IMR-90 (cell line): Measurements from ENCODE around the gene ZBED4. TPM values are rescaled to one million over a fixed set of nuclear protein-coding genes. Genes with fewer than 3 reads are reported as not detected.

Experiments used
- ATAC-seq: fragments of 200-7000 bp; cut with Tn5 transposase; 2 replicates; pipeline ENCODE4 v1.9.1; 2020; ENCODE audit warnings: low read depth, mild to moderate bottlenecking, moderate library complexity
- BruUV-seq: library from RNA; stranded (reverse); fragments of 400-500 nt; replicated peaks from 2 replicates; lab custom pipeline; 2021; lab: Mats Ljungman, UMichigan
- CTCF ChIA-PET: fragments of 300-600 bp; formaldehyde crosslinking; extraction: SDS; loops from one replicate; lab custom pipeline; 2021; ENCODE audit warnings: antibody characterized with exemption; lab: Yijun Ruan, JAX
- POLR2A ChIA-PET: fragments of 300-600 bp; sonication (Branson Sonifier 250); formaldehyde crosslinking; loops from one replicate; lab custom pipeline; 2022; ENCODE audit warnings: antibody characterized with exemption; ENCODE audit not compliant: unreplicated experiment; lab: Charles Lee
- DNase-seq: peaks from one replicate; pipeline ENCODE4 v3.0.0; 2013
- H2AFZ ChIP-seq: replicated peaks from 2 replicates; pipeline ENCODE3; 2013; ENCODE audit warnings: low read length, mild to moderate bottlenecking; ENCODE audit not compliant: poor library complexity
- H2AK5ac ChIP-seq: 2 replicates; pipeline ENCODE4 v1.6.1; 2013; ENCODE audit warnings: low read depth, low read length, inconsistent platforms
- H2AK9ac ChIP-seq: replicated peaks from 2 replicates; pipeline ENCODE3; 2013; ENCODE audit warnings: mild to moderate bottlenecking, low read depth, low read length, moderate library complexity; ENCODE audit not compliant: poor library complexity
- H2BK120ac ChIP-seq: 2 replicates; pipeline ENCODE4 v1.6.1; 2013; ENCODE audit warnings: low read depth, low read length, inconsistent platforms
- H2BK15ac ChIP-seq: 3 replicates; pipeline ENCODE4 v1.6.1; 2013; ENCODE audit warnings: low read depth, low read length, inconsistent platforms
- H2BK20ac ChIP-seq: 2 replicates; pipeline ENCODE4 v1.6.1; 2013; ENCODE audit warnings: low read depth, mild to moderate bottlenecking, inconsistent platforms, low read length, moderate library complexity
- H2BK5ac ChIP-seq: 2 replicates; pipeline ENCODE4 v1.6.1; 2013; ENCODE audit warnings: mild to moderate bottlenecking, low read depth, low read length, inconsistent platforms; ENCODE audit not compliant: poor library complexity, severe bottlenecking
- H3K14ac ChIP-seq: replicated peaks from 2 replicates; pipeline ENCODE4 v1.6.1; 2013; ENCODE audit warnings: low read depth, low read length, inconsistent platforms
- H3K18ac ChIP-seq: 2 replicates; pipeline ENCODE4 v1.6.1; 2013; ENCODE audit warnings: low read depth, low read length, control low read depth
- H3K23ac ChIP-seq: 2 replicates; pipeline ENCODE4 v1.6.1; 2013; ENCODE audit warnings: low read depth, low read length, inconsistent platforms
- H3K27ac ChIP-seq: 2 replicates; pipeline ENCODE4 v1.5.1; 2013; ENCODE audit warnings: mild to moderate bottlenecking, control low read depth, low read length; ENCODE audit not compliant: insufficient read depth
- H3K27me3 ChIP-seq: 2 replicates; pipeline ENCODE4 v1.6.1; 2013; ENCODE audit warnings: low read length; ENCODE audit not compliant: control insufficient read depth, insufficient read depth
- H3K36me3 ChIP-seq: 2 replicates; pipeline ENCODE4 v1.6.1; 2013; ENCODE audit warnings: low read length, mixed read lengths; ENCODE audit not compliant: control insufficient read depth, insufficient read depth
- H3K4ac ChIP-seq: 2 replicates; pipeline ENCODE4 v1.6.1; 2013; ENCODE audit warnings: low read depth, low read length, inconsistent platforms
- H3K4me1 ChIP-seq: 2 replicates; pipeline ENCODE4 v1.6.1; 2013; ENCODE audit warnings: low read length, mixed read lengths; ENCODE audit not compliant: control insufficient read depth, insufficient read depth
- H3K4me2 ChIP-seq: 2 replicates; pipeline ENCODE4 v1.6.1; 2013; ENCODE audit warnings: low read depth, mild to moderate bottlenecking, control low read depth, low read length, moderate library complexity
- H3K4me3 ChIP-seq: 2 replicates; pipeline ENCODE4 v1.5.1; 2013; ENCODE audit warnings: low read depth, mild to moderate bottlenecking, control low read depth, low read length, moderate library complexity; ENCODE audit not compliant: insufficient read depth
- H3K56ac ChIP-seq: 2 replicates; pipeline ENCODE4 v1.6.1; 2013; ENCODE audit warnings: low read length, inconsistent platforms; ENCODE audit not compliant: insufficient read depth; ENCODE audit errors: extremely low read depth
- H3K79me1 ChIP-seq, 2 experiments: 2 replicates each; pipeline ENCODE4 v1.6.1; 2013; ENCODE audit warnings: low read length in 2 of 2, inconsistent platforms in 1 of 2, low read depth in 1 of 2
- H3K9ac ChIP-seq: 2 replicates; pipeline ENCODE4 v1.6.1; 2013; ENCODE audit warnings: low read depth, low read length, control low read depth
- H3K9me1 ChIP-seq: 2 replicates; pipeline ENCODE4 v1.6.1; 2013; ENCODE audit warnings: low read length, inconsistent platforms; ENCODE audit not compliant: insufficient read depth
- H3K9me3 ChIP-seq: 2 replicates; pipeline ENCODE4 v1.6.1; 2013; ENCODE audit warnings: low read length; ENCODE audit not compliant: control insufficient read depth, insufficient read depth
- H4K20me1 ChIP-seq: 2 replicates; pipeline ENCODE4 v1.6.1; 2013; ENCODE audit warnings: low read length, inconsistent platforms; ENCODE audit not compliant: insufficient read depth
- H4K5ac ChIP-seq: 2 replicates; pipeline ENCODE4 v1.6.1; 2013; ENCODE audit warnings: mild to moderate bottlenecking, low read depth, low read length, control low read depth
- H4K8ac ChIP-seq, 2 experiments: 2 replicates each; pipeline ENCODE4 v1.6.1; 2013; ENCODE audit warnings: low read depth in 2 of 2, low read length in 2 of 2, control low read depth in 1 of 2, inconsistent platforms in 1 of 2
- H4K91ac ChIP-seq: 2 replicates; pipeline ENCODE4 v1.6.1; 2013; ENCODE audit warnings: low read depth, low read length, inconsistent platforms; ENCODE audit not compliant: insufficient read depth
- BHLHE40 ChIP-seq: fragments of 150-350 bp; IDR thresholded peaks from 2 replicates; pipeline ENCODE4 v1.6.1; 2016; ENCODE audit warnings: mild to moderate bottlenecking, low read depth, low read length
- MAFK ChIP-seq: IDR thresholded peaks from 2 replicates; pipeline ENCODE4 v1.6.1; 2012; ENCODE audit warnings: low read depth, low read length, improper control_type of control experiment
- MAZ ChIP-seq: IDR thresholded peaks from 2 replicates; pipeline ENCODE4 v1.6.1; 2012; ENCODE audit warnings: low read depth, mild to moderate bottlenecking, low read length, improper control_type of control experiment, moderate library complexity, borderline replicate concordance
- MXI1 ChIP-seq: IDR thresholded peaks from 2 replicates; pipeline ENCODE4 v1.6.1; 2012; ENCODE audit warnings: low read depth, mild to moderate bottlenecking, low read length, moderate library complexity, borderline replicate concordance
- POLR2A ChIP-seq: IDR thresholded peaks from 2 replicates; pipeline ENCODE4 v1.6.1; 2012; ENCODE audit warnings: mild to moderate bottlenecking, low read depth, low read length
- WGBS, 2 experiments: methylation state at CpG; one replicate each; pipeline versions ENCODE4 v1.1.5 to v1.1.7; 2013; ENCODE audit warnings: missing lambda C conversion rate in 2 of 2; ENCODE audit not compliant: insufficient read length in 1 of 2; ENCODE audit errors: extremely low coverage in 2 of 2; 5-methylcytosine and 5-hydroxymethylcytosine counted together
- dilution Hi-C: fragments of 300-500 bp; cut with HindIII; formaldehyde crosslinking; loops from one replicate; pipeline ENCODE4 v1.14.3; 2018; ENCODE audit warnings: low sequenced_read_pairs; ENCODE audit not compliant: unreplicated experiment
- in situ Hi-C: fragments of 300-500 bp; cut with MboI; formaldehyde crosslinking; loops from 3 replicates; pipeline ENCODE4 v1.14.3; 2019; ENCODE audit warnings: low sequenced_read_pairs, inconsistent platforms, mixed read lengths
- intact Hi-C: fragments of 100-400 bp; cut with micrococcal nuclease; formaldehyde crosslinking; loops from 2 replicates; pipeline ENCODE4 v1.10.0; 2022
- polyA plus RNA-seq, 3 experiments: library from polyadenylated mRNA; depleted of rRNA; stranded (reverse); fragments of >200 nt; gene quantifications; 2 replicates each; pipeline ENCODE4 v1.2.3, GENCODE V29; 2012; ENCODE audit warnings: low replicate concordance in 1 of 3
- total RNA-seq: library from RNA; depleted of rRNA; stranded (reverse); fragments of >200 nt; gene quantifications from 2 replicates; pipeline ENCODE4 v1.2.3, GENCODE V29; 2012
- TF ChIP-seq, protein P1 (sequence below): conservative IDR thresholded peaks from 2 replicates; pipeline ENCODE4 v1.5.1; 2012; ENCODE audit warnings: mild to moderate bottlenecking, low read depth, low read length, improper control_type of control experiment

ZBED4 gene
- total and polyA plus RNA-seq, 2 of the 4 experiments (the other 2 are of a cell fraction), result 9.3 to 10.5 TPM

DNA sequence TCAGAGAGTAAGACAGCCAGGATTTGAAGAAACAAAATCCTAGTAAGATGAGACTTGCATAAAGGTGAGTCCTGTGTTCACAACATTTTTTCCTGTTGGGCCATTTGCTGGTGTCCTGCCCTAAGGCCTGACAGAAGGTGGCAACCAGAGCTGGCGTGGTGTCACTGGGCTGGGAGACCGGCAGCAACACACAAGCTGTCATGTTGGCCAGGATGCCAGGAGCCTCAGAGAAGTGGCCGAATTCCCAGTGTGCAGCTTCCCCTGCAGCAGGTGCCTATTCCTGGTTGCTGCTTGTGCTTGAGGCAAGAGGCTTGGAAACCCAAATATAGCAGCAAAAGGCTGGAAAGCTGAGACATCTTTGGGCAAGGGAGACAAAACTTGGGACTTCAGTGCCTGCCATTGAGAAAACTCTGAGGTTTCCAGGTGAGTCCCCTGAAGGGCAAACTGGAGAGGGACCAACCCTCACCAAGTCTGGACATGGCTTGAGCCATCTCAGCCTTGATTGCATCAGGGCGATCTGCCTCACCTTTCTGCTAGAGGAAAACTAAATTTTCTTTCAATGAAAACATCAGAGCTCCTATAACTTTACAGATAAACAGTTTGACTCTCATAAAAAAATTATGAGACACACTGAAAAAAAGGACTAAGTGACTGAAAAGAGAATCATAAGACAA, 38.7 kb downstream of the ZBED4 start:
- no peak overlapping the region for H3K23ac ChIP-seq
- H3K18ac ChIP-seq, result no peak overlapping the region
- ATAC-seq (no peak), DNase-seq (no peak)
- H2BK20ac ChIP-seq, result no peak overlapping the region
- H4K91ac ChIP-seq, result no peak overlapping the region
- no peak overlapping the region for H4K8ac ChIP-seq
- ChIA-PET POLR2A (no interaction called here), CTCF (no interaction called here)
- TF ChIP-seq POLR2A (no peak), BHLHE40 (no peak), MAFK (no peak), MXI1 (no peak), MAZ (no peak)
- TF ChIP-seq, protein P1, sequence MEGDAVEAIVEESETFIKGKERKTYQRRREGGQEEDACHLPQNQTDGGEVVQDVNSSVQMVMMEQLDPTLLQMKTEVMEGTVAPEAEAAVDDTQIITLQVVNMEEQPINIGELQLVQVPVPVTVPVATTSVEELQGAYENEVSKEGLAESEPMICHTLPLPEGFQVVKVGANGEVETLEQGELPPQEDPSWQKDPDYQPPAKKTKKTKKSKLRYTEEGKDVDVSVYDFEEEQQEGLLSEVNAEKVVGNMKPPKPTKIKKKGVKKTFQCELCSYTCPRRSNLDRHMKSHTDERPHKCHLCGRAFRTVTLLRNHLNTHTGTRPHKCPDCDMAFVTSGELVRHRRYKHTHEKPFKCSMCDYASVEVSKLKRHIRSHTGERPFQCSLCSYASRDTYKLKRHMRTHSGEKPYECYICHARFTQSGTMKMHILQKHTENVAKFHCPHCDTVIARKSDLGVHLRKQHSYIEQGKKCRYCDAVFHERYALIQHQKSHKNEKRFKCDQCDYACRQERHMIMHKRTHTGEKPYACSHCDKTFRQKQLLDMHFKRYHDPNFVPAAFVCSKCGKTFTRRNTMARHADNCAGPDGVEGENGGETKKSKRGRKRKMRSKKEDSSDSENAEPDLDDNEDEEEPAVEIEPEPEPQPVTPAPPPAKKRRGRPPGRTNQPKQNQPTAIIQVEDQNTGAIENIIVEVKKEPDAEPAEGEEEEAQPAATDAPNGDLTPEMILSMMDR, result no peak
- WGBS, 2 experiments, result 100% methylated on average over 3 of the region's 4 CpGs; no CpG with 5 or more reads in 1 of the 2 experiments
- peaks cover 9% of the 10 kb centered on the region; the same call in 1 of the 2 replicates for H3K9me1 ChIP-seq
- BruUV-seq, result no TSS peak
- dilution Hi-C loops (no loop called here), in situ Hi-C loops (no loop called here), intact Hi-C loops (no loop called here)
- H3K27me3 ChIP-seq, result no peaks in the 10 kb centered on the region
- no peak overlapping the region for H3K4me3 ChIP-seq
- H4K5ac ChIP-seq, result no peak overlapping the region
- H3K4ac ChIP-seq, result no peak overlapping the region
- no peak overlapping the region for H3K4me2 ChIP-seq
- H2AK5ac ChIP-seq, result no peak overlapping the region
- no peak overlapping the region for H2AFZ ChIP-seq
- H3K27ac ChIP-seq, result no peak overlapping the region
- H4K20me1 ChIP-seq, result peaks cover 10% of the 10 kb centered on the region; the same call in 1 of the 2 replicates
- H3K79me1 ChIP-seq, result peaks cover 26 to 52% of the 10 kb centered on the region in 2 experiments
- H3K4me1 ChIP-seq, result no peaks in the 10 kb centered on the region
- peaks cover 26% of the 10 kb centered on the region for H3K36me3 ChIP-seq
- H2AK9ac ChIP-seq, result no peak overlapping the region
- H2BK120ac ChIP-seq, result no peak overlapping the region
- no peak overlapping the region for H3K56ac ChIP-seq
- no peak overlapping the region for H3K14ac ChIP-seq
- no peak overlapping the region for H2BK5ac ChIP-seq
- no peak overlapping the region for H3K9ac ChIP-seq
- no peak overlapping the region for H2BK15ac ChIP-seq
- peaks cover 9% of the 10 kb centered on the region for H3K9me3 ChIP-seq
